ENCODE measurements around the gene FSIP1. TPM values are rescaled to one million over a fixed set of nuclear protein-coding genes. Genes with fewer than 3 reads are reported as not detected.

The FSIP1 gene
- total RNA-seq, 1 experiment from 2014 or later = 0.87 TPM

- Histone ChIP-seq H3K27ac (no peak overlapping the region), H3K36me3 (peaks cover 77% of the 10 kb centered on the region), H3K9me3 (replicated peaks) (no peaks in the 10 kb centered on the region), H3K4me3 (no peak overlapping the region), H3K27me3 (no peaks in the 10 kb centered on the region), H3K4me1 (peaks cover 3% of the 10 kb centered on the region; the same call in 1 of the 2 replicates)
- no peak for DNase-seq
Observed at GRCh38 chr15:39587731-39588530, 194.7 kb downstream of the FSIP1 start.

- no peak overlapping the region for H3K4me3 ChIP-seq
- peaks cover 70% of the 10 kb centered on the region for H3K36me3 ChIP-seq
- H3K4me1 ChIP-seq = peaks cover 3% of the 10 kb centered on the region; the same call in 1 of the 2 replicates
- no peaks in the 10 kb centered on the region for H3K27me3 ChIP-seq
- H3K9me3 ChIP-seq (replicated peaks) = no peaks in the 10 kb centered on the region
- no peak for DNase-seq
- H3K27ac ChIP-seq = no peak overlapping the region
Observed at GRCh38 chr15:39587096-39587721, 195.4 kb downstream of the FSIP1 start.

GRCh38 chr15:39586387-39587095 lies 196.1 kb downstream of the FSIP1 start:
- Histone ChIP-seq H3K27me3 (no peaks in the 10 kb centered on the region), H3K9me3 (replicated peaks) (no peaks in the 10 kb centered on the region), H3K27ac (no peak overlapping the region), H3K4me1 (peaks cover 3% of the 10 kb centered on the region; the same call in 1 of the 2 replicates), H3K4me3 (no peak overlapping the region), H3K36me3 (peaks cover 63% of the 10 kb centered on the region)
- no peak for DNase-seq

DNA sequence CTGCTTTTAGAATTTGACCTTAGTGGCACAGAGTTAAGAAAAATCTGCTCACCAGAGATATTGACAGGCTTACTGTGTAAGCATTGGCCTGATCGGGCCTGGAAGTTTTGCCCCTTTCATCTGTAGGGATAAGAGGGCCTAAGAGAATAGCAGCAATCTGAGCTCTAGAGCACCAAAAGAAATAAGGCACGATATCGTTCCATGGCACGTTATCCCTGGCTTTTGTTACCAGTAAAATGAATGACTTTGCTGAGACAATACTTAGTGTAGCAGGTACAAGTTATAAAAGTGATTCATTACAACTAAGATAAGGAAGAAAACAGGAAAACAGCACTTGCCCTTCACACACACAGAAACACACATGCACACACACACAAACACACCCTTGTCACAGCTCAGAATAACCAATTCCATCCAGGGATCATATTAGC lies 196.8 kb downstream of the FSIP1 start:
- H3K4me3 ChIP-seq = no peak overlapping the region
- peaks cover 3% of the 10 kb centered on the region; the same call in 1 of the 2 replicates for H3K4me1 ChIP-seq
- H3K27me3 ChIP-seq = no peaks in the 10 kb centered on the region
- DNase-seq = no peak
- peaks cover 58% of the 10 kb centered on the region for H3K36me3 ChIP-seq
- no peaks in the 10 kb centered on the region for H3K9me3 ChIP-seq (replicated peaks)
- no peak overlapping the region for H3K27ac ChIP-seq

GRCh38 chr15:39585389-39585841 lies 197.2 kb downstream of the FSIP1 start:
- peaks cover 54% of the 10 kb centered on the region for H3K36me3 ChIP-seq
- H3K27ac ChIP-seq = no peak overlapping the region
- peaks cover 3% of the 10 kb centered on the region; the same call in 1 of the 2 replicates for H3K4me1 ChIP-seq
- no peak overlapping the region for H3K4me3 ChIP-seq
- no peak for DNase-seq
- H3K9me3 ChIP-seq (replicated peaks) = no peaks in the 10 kb centered on the region
- H3K27me3 ChIP-seq = no peaks in the 10 kb centered on the region

DNA sequence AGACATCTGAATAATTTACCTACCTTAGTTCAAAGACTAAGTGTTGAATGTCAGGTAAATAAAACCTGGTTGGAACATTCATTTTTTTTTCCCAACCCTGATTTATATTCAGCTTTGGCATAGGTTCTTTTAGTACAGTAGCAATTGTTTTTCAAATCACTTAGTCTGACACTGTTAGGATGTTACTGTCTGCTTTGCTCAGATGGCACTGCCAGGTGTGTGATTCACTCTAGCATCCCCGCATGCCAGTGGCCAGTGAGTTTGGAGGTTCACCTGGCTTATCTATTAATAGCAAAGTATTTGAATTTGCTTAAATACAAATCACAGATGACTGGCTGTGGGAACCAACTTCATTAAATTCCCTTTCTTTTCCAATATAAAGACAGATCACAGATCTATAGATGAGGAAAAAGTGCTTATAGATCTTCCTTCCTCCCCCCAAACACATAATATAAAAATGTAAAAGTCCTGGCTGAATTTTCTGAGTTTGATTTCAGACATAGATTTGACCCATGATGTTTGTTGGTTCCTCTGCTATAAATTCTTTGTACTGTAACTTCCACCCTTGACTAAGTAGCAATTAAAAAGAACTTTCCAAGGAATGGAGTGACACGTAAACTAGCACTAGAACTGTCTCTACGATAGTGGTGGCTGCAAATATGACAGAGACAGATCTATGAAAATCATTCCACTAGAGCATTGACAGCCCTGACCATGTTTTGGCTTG lies 197.8 kb downstream of the FSIP1 start:
- peaks cover 49% of the 10 kb centered on the region for H3K36me3 ChIP-seq
- H3K4me3 ChIP-seq = no peak overlapping the region
- no peaks in the 10 kb centered on the region for H3K27me3 ChIP-seq
- no peaks in the 10 kb centered on the region for H3K9me3 ChIP-seq (replicated peaks)
- DNase-seq = no peak
- H3K4me1 ChIP-seq = peaks cover 3% of the 10 kb centered on the region; the same call in 1 of the 2 replicates
- H3K27ac ChIP-seq = no peak overlapping the region

DNA sequence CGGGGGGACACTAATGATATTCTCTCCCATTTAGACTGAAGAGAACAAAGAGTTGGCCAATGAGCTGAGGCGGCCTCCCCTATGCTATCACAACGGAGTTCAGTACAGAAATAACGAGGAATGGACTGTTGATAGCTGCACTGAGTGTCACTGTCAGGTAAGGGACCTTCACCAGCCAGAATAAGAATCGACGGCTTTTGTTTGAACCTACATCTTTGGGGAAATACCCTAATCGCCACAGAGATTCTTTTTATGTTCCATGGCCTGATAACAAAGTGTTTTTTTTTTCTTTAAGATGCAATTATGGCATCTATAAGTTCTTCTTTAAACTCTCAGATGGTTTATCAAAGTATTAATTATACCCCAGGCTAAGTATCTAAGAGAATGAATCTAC lies 198.4 kb downstream of the FSIP1 start:
- DNase-seq = no peak
- Histone ChIP-seq H3K4me3 (no peak overlapping the region), H3K36me3 (peaks cover 45% of the 10 kb centered on the region), H3K27ac (no peak overlapping the region), H3K4me1 (peaks cover 5% of the 10 kb centered on the region), H3K27me3 (no peaks in the 10 kb centered on the region), H3K9me3 (replicated peaks) (no peaks in the 10 kb centered on the region)

- Histone ChIP-seq H3K36me3 (peaks cover 42% of the 10 kb centered on the region), H3K9me3 (replicated peaks) (no peaks in the 10 kb centered on the region), H3K4me1 (peaks cover 10% of the 10 kb centered on the region), H3K27me3 (no peaks in the 10 kb centered on the region), H3K27ac (no peak overlapping the region), H3K4me3 (no peak overlapping the region)
- peak; percentile 45 to 60 for DNase-seq
Observed at GRCh38 chr15:39583596-39584265, 198.9 kb downstream of the FSIP1 start.

GRCh38 chr15:39582977-39583595 lies 199.6 kb downstream of the FSIP1 start:
- peak overlapping the region; percentile 19 for H3K4me3 ChIP-seq
- peak in 1 of 2 experiments; percentile 13 for DNase-seq
- peaks cover 37% of the 10 kb centered on the region for H3K36me3 ChIP-seq
- no peak overlapping the region for H3K27ac ChIP-seq
- H3K27me3 ChIP-seq = no peaks in the 10 kb centered on the region
- H3K9me3 ChIP-seq (replicated peaks) = no peaks in the 10 kb centered on the region
- peaks cover 11% of the 10 kb centered on the region for H3K4me1 ChIP-seq

- Histone ChIP-seq H3K27me3 (no peaks in the 10 kb centered on the region), H3K27ac (no peak overlapping the region), H3K4me1 (peaks cover 11% of the 10 kb centered on the region), H3K4me3 (peak overlapping the region; percentile 71), H3K36me3 (peaks cover 32% of the 10 kb centered on the region), H3K9me3 (replicated peaks) (no peaks in the 10 kb centered on the region)
- DNase-seq = no peak
Observed at GRCh38 chr15:39582286-39582976, 200.2 kb downstream of the FSIP1 start.

DNA sequence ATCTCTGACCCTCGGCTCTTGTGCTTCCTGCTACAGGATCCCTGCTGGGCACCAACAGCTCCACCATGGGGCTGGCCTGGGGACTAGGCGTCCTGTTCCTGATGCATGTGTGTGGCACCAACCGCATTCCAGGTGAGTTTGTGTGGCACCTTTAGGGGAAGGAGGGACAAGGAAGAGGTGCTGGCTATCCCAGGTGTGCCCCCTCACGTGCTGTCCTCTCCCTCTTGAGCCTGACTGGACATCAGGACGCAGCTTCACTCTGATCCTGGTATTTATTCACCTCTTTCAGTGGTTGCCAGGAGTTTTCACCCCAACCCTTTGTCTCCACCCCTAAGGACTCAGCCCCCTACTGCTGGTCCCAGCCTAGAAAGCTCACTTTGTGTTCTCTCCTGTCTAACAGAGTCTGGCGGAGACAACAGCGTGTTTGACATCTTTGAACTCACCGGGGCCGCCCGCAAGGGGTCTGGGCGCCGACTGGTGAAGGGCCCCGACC lies 200.8 kb downstream of the FSIP1 start:
- peaks cover 26% of the 10 kb centered on the region for H3K36me3 ChIP-seq
- peaks cover 11% of the 10 kb centered on the region for H3K4me1 ChIP-seq
- DNase-seq = peak; percentile 38 to 47
- H3K9me3 ChIP-seq (replicated peaks) = no peaks in the 10 kb centered on the region
- H3K4me3 ChIP-seq = peak overlapping the region; percentile 71
- no peaks in the 10 kb centered on the region for H3K27me3 ChIP-seq
- H3K27ac ChIP-seq = no peak overlapping the region; the same call in 1 of the 2 replicates

DNA sequence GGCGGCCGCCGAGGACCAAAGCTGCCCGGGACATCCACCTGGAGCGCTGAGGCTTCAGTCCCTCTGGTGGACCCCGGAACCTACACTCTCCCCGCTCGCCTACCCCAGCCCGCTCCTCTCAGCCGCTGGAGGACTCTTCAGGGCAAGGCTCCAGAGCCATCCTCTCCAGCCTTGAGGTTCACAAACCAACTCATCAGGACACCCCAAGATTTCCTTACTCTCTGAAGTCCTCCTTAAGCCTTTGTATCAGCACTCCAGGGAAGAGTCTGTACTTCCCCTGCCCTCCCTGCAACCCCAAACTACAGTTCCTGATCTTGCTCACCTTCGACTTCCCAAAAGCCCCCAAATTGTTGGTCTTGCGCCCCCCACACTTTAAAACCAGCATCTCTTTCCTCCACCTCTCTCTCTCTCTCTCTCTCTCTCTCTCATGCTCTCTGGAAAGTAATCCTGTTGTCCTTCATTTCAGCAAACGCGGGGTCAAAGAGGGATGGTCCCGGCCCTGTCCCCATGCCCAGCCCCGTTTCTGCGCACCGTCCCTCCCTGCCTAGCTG lies 201.3 kb downstream of the FSIP1 start:
- H3K27ac ChIP-seq = peak overlapping the region; percentile 87
- no peak for DNase-seq
- H3K4me3 ChIP-seq = peak overlapping the region; percentile 71
- H3K4me1 ChIP-seq = peaks cover 11% of the 10 kb centered on the region
- H3K27me3 ChIP-seq = no peaks in the 10 kb centered on the region
- no peaks in the 10 kb centered on the region for H3K9me3 ChIP-seq (replicated peaks)
- H3K36me3 ChIP-seq = peaks cover 25% of the 10 kb centered on the region
